SHP77 treated with DMSO at 0.1 percent for 48 hours (cell line): Measurements from ENCODE around the gene DGKK.
"Not testable (repeated sequence)": the region's sequence is repeated elsewhere in the genome, so short reads cannot be mapped to it uniquely, and the experiment has no call there.

Experiments used
- DNase-seq: peaks from one replicate; lab custom pipeline; 2025; lab: John Stamatoyannopoulos, UW

DGKK gene

GRCh38 chrX:50431623-50432022 is 39.0 kb downstream of the DGKK start:
- DNase-seq = no peak

- no peak for DNase-seq
These were observed 39.6 kb downstream of the DGKK start for GRCh38 chrX:50430917-50431575.

- DNase-seq = no peak
These were observed 42.5 kb downstream of the DGKK start for GRCh38 chrX:50428174-50428573.

DNA sequence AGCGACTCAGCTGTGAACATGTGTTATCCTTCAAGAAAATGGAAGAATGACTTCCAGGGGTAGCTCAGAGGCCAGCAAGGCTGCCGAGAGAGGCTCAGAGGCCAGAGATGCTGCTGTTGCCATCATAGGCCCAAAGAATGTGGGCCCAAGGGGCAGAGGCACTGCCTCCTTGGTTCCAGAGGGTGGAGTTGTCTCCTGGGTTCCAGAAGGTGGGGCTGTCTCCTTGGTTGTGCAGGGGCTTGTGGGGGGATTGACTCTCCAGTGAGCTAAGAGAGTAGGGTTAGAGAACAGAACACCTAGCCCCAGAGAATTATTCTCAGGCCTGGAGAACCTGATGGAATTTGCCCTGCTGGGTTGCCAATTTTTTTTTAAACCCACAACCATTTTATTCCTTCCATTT is 62.6 kb downstream of the DGKK start:
- DNase-seq = no peak

GRCh38 chrX:50403903-50404302 is 66.7 kb downstream of the DGKK start:
- DNase-seq = no peak

- no peak for DNase-seq
These were observed 67.7 kb downstream of the DGKK start for GRCh38 chrX:50402886-50403285.

DNA sequence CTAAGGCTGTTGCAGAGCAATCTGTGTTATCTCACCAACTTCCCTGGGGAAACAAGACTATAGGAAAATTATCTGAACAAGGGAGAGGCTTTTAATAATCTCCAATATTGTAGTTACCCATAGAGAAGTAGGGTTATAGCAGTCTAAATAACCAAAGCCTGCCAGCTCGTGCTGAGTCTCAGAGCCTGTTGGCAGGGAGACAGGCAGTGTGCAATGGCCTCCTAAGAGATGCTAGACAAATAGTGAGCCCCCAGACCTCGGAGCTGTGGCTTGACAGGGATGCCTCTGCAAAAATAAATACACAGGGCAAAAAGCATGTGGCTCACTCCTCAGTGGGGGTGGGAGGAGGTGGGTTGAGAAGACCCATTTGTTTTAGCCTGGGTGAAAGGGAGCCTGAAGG is 76.7 kb downstream of the DGKK start:
- no peak for DNase-seq

- DNase-seq = no peak
These were observed 84.1 kb downstream of the DGKK start for GRCh38 chrX:50386520-50386919.

- DNase-seq = no peak
These were observed 88.8 kb downstream of the DGKK start for GRCh38 chrX:50381729-50382415.

- DNase-seq = no peak
These were observed 95.0 kb downstream of the DGKK start for GRCh38 chrX:50375481-50376267.

GRCh38 chrX:50372966-50373365 is 97.7 kb downstream of the DGKK start:
- no peak for DNase-seq

DNA sequence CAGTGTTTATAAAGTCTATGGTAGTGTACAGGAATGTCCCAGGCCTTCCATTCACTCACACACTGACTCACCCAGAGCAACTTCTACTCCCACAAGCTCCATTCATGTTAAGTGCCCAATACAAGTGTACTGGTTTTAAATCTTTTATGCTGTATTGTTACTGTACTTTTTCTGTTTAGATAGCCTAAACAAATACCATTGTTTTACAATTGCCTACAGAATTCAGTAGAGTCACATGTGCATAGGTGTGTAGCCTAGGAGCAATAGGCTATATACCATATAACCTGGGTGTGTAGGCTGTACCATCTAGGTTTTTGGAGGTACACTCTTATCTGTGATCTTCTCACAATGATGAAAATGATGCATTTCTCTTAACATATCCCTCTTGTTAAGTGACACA is 126.7 kb downstream of the DGKK start:
- no peak for DNase-seq

DNA sequence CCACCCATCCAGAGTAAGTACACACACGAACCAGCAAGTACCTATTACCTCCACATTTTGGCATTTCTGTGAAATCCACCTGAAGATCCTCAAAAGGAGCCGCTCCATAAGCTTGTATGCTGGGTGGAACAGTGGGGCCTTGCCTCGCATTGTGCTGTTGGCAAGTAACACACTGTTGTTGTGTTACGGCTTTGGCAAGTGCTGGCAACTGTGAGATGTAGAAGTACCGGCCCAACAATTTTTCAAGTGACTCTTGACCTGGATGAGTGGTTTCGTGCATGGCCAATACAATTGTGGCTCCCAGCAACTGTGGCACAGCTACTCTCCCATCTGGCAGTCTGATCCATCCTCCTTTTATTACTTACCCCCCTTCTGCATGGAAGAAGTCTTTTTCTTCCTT is 137.3 kb downstream of the DGKK start:
- DNase-seq = no peak

GRCh38 chrX:50332668-50333067 is 138.0 kb downstream of the DGKK start:
- not testable (repeated sequence) for DNase-seq

- no peak for DNase-seq
These were observed 143.4 kb downstream of the DGKK start for GRCh38 chrX:50327235-50327634.
